ENCODE measurements around the gene OAS3.

DNA sequence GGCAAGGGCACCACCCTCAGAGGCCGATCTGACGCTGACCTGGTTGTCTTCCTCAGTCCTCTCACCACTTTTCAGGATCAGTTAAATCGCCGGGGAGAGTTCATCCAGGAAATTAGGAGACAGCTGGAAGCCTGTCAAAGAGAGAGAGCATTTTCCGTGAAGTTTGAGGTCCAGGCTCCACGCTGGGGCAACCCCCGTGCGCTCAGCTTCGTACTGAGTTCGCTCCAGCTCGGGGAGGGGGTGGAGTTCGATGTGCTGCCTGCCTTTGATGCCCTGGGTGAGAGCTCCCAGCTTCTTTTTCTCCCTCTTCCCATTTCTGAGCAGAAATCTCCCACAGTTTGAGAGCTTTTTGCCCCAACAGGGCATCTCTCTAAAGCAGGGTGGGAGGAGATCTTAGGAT lies 29.7 kb upstream of the OAS3 start:
- TF ChIP-seq, protein P1, sequence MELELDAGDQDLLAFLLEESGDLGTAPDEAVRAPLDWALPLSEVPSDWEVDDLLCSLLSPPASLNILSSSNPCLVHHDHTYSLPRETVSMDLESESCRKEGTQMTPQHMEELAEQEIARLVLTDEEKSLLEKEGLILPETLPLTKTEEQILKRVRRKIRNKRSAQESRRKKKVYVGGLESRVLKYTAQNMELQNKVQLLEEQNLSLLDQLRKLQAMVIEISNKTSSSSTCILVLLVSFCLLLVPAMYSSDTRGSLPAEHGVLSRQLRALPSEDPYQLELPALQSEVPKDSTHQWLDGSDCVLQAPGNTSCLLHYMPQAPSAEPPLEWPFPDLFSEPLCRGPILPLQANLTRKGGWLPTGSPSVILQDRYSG (tag; conservative IDR thresholded peaks at IDR 0.05; ENCODE audit: low read depth) = no peak
- TF ChIP-seq CHD2 (IDR thresholded peaks at IDR 0.05; ENCODE audit: low read depth, low read length) = no peak
- TF ChIP-seq MTF1 (CRISPR knock-in tag; IDR thresholded peaks at IDR 0.05; ENCODE audit: borderline replicate concordance) = no peak
- TF ChIP-seq, protein P2, sequence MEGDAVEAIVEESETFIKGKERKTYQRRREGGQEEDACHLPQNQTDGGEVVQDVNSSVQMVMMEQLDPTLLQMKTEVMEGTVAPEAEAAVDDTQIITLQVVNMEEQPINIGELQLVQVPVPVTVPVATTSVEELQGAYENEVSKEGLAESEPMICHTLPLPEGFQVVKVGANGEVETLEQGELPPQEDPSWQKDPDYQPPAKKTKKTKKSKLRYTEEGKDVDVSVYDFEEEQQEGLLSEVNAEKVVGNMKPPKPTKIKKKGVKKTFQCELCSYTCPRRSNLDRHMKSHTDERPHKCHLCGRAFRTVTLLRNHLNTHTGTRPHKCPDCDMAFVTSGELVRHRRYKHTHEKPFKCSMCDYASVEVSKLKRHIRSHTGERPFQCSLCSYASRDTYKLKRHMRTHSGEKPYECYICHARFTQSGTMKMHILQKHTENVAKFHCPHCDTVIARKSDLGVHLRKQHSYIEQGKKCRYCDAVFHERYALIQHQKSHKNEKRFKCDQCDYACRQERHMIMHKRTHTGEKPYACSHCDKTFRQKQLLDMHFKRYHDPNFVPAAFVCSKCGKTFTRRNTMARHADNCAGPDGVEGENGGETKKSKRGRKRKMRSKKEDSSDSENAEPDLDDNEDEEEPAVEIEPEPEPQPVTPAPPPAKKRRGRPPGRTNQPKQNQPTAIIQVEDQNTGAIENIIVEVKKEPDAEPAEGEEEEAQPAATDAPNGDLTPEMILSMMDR (IDR thresholded peaks at IDR 0.05 in 2 of 3, conservative IDR thresholded peaks at IDR 0.05 in 1 of 3; ENCODE audit: insufficient read depth in 2 of 3, low read depth in 1 of 3, low read length in 3 of 3) = no peak
- TF ChIP-seq ZNF764 (CRISPR knock-in tag; IDR thresholded peaks at IDR 0.05; ENCODE audit: low read depth) = no peak
- no peak for TF ChIP-seq RCOR1 (IDR thresholded peaks at IDR 0.05; ENCODE audit: borderline replicate concordance in 1 of 2, low read depth in 2 of 2, low read length in 2 of 2)
- no peak for TF ChIP-seq ZBTB1 (CRISPR knock-in tag; IDR thresholded peaks at IDR 0.05; ENCODE audit: borderline replicate concordance, low read depth)
